ENCODE data around the gene INTS11.

The INTS11 gene

DNA sequence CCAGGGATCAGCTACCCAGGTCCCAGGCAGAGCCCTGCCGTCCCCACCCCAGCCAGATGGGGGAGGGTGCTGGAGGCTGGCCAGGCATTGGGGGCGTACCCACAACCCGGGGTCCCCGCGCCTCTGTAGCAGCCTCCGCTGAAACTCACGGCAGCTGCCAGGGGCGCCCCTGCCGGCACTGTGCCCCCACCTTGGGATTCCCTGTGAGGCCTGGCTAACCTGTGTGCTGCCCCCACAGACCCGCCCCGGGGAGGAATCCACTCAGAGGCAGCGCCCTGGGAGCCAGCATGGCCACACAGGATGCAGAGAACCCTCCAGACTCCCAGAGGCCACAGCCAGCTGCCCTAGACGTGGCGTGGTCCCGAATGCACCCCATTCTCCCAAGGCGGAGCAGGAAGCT lies 20.9 kb upstream of the INTS11 start:
- DNase-seq (ENCODE audit: low read depth): no peak
- H3K4me3 ChIP-seq (ENCODE audit: low read length): no peak overlapping the region
- TF ChIP-seq, protein P1, sequence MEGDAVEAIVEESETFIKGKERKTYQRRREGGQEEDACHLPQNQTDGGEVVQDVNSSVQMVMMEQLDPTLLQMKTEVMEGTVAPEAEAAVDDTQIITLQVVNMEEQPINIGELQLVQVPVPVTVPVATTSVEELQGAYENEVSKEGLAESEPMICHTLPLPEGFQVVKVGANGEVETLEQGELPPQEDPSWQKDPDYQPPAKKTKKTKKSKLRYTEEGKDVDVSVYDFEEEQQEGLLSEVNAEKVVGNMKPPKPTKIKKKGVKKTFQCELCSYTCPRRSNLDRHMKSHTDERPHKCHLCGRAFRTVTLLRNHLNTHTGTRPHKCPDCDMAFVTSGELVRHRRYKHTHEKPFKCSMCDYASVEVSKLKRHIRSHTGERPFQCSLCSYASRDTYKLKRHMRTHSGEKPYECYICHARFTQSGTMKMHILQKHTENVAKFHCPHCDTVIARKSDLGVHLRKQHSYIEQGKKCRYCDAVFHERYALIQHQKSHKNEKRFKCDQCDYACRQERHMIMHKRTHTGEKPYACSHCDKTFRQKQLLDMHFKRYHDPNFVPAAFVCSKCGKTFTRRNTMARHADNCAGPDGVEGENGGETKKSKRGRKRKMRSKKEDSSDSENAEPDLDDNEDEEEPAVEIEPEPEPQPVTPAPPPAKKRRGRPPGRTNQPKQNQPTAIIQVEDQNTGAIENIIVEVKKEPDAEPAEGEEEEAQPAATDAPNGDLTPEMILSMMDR (conservative IDR thresholded peaks at IDR 0.05; ENCODE audit: low read depth, low read length): peak; percentile 3

DNA sequence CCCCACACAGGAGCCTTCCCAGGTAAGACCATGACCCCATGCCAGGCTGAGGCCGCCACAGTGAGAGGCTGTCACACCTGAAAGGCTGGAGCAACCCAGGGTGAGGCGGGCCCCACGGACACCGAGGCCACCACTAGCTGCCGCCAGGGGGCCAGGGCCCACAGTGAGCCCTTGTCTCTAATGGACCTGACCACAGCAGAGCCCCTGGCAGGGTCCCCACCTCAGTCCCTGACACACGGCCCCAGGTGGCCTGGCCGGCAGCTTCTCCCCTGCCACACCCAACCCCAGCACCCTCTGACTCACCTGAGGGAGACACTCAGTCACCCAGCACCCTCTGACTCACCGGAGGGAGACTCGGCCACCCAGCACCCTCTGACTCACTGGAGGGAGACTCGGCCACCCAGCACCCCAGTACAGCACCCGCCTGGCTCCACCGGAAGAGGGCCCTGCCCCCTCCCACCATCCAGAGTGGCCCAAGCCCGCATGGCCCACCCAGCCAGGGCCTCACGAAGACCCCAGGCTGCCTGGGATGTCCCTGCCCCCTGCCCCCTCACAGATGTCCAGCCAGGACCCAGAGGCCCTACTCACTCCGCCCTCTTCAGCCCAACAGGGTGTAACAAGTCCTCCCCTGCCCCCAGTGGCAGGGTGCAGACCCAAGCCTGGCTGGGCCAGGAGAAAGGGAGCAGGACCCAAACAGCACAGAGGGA lies 20.3 kb upstream of the INTS11 start:
- TF ChIP-seq, protein P1 (conservative IDR thresholded peaks at IDR 0.05; ENCODE audit: low read depth, low read length): peak; percentile 56
- no peak for DNase-seq (ENCODE audit: low read depth)
- H3K4me3 ChIP-seq (ENCODE audit: low read length): no peak overlapping the region

DNA sequence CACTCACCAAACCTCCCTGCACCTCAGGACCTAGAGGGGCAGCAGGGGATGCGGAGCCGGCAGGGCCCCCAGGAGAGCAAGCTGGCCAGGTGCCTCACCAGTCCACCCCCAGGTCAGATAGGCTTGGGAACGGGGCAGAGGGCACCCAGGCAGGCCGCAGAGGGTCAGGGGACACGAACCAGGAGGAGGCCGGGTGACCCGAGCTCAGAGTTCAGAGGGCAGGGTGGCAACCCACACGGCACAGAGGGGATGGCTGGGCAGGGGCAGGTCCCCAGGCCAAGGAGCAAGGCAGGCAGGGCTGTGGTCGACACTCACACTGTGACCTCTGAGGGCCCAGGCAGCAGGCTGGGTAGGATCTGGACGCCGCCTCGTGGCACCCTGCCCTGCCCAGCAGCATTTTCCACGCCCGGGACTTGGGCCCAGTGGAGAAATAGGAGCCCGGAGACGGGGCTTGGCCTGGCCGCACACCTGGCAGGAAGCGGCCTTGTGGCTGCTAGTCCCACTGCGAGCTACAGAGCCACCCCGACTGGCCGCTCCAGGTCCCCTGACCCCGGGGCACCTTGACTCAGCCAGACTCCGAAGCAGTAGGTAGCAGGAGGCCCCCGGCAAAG lies 19.5 kb upstream of the INTS11 start:
- TF ChIP-seq, protein P1 (conservative IDR thresholded peaks at IDR 0.05; ENCODE audit: low read depth, low read length): no peak
- H3K4me3 ChIP-seq (ENCODE audit: low read length): no peak overlapping the region
- DNase-seq (ENCODE audit: low read depth): no peak

DNA sequence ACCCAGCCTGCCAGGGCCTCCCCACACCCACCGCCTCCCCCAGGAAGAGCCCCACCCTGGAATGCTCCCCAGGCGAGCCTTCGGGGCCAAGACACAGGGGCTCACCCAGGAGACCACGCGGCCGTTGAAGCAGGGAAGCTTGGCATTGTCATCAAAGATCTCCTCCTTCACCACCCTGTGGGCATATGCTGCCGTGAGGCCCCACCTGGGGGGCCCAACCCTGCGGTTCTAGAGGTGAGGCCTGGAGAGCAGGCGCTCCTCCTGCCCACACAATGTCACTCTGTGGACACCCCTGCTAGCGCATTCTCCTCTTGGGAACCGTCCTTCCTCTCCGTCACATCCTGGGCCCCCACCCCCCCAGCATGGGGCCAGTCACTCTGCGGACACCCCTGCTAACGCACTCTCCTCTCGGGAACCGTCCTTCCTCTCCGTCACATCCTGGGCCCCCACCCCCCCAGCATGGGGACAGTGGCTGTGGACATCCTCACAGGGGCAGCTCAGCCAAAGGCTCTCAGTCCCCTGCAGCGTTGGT lies 18.2 kb upstream of the INTS11 start:
- TF ChIP-seq, protein P1 (conservative IDR thresholded peaks at IDR 0.05; ENCODE audit: low read depth, low read length): no peak
- no peak overlapping the region for H3K4me3 ChIP-seq (ENCODE audit: low read length)
- no peak for DNase-seq (ENCODE audit: low read depth)

DNA sequence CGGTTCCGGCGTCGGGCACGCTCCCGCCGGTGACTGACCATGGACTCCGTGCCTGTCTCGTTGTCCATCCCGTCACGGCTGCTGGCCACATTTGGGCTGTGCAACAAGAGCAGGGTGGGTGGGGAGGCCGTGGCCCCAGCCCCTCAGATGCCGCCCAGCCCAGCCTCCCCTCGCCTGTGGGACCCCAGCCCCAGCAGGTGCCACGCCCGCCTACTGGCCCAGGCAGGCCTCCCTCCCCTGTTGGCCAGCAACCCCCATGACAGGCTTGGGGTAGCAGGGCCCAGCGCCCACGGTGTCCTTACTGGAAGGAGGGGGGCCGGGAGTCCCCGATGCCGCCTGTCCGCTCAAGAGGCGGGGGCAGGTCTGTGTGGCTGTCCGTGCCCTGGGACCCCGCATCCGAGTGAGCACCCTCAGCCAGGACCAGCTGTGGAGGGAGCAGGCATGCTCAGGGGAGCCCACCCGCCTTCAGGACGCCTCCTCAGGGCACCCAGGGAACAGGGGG lies 17.7 kb upstream of the INTS11 start:
- no peak overlapping the region for H3K4me3 ChIP-seq (ENCODE audit: low read length)
- TF ChIP-seq, protein P1 (conservative IDR thresholded peaks at IDR 0.05; ENCODE audit: low read depth, low read length): no peak
- DNase-seq (ENCODE audit: low read depth): no peak

DNA sequence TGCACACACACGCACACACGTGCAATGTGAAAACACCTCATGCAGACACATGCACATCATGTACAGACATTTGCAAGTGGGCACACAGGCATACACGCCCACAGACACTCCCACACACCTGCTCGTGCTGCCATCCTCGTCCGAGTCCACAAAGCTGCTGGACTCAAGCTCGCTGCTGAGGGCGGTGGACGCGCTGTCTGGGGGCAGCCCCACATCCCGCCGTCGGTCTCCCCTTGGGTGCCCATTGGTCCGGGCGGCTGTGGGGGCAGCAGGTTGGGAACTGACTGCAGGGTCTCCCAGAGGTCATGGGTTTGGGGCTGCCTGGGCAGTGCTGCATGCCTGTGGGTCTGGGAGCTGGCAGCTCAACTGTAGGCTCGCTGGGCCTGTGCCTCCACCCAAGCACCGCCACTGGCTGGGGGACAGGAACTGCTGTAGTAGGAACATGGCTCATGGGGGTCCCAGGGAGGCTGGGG lies 17.1 kb upstream of the INTS11 start:
- DNase-seq (ENCODE audit: low read depth): no peak
- TF ChIP-seq, protein P1 (conservative IDR thresholded peaks at IDR 0.05; ENCODE audit: low read depth, low read length): no peak
- no peak overlapping the region for H3K4me3 ChIP-seq (ENCODE audit: low read length)

Data from retinal pigment epithelial cell (primary cell).